ENCODE results near the gene SPIN4.

DNA sequence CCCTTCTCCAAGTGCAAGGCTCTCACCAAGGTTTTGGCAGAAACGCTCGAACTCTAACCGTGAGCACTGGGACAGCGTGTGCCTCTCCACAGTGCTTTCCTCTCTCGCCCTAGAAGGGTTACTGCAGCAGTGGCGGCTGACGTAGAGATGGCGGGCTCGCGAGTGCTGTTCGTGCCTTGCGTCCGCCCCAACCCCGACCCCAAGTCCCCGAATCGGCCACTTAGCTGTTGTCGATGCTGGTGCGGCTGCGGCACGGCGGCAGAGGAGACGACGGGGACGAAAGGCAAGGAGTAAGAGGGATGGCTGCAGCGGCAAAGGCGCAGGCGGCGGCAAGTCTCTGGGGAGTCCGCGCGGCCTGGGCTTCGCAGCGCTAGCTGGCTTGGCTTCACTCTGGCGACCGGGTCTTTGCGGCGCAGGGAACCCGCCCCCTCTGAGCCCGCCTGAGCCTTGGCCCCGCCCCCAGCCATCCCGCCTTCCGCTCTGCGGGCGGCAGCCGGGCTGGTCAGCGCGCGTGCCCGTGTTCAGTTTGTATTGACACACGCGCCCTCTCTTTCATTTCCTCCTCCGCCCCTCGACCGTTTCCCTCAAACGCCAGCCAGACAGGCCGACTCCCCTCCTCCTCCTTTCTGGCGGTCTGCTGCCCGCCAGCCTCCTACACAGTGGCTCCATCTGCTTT, at the start of gene SPIN4:
- TF ChIP-seq GATA2 (IDR thresholded peaks at IDR 0.05; ENCODE audit: low read depth, low read length) = no peak
- TF ChIP-seq GATA3 (IDR thresholded peaks at IDR 0.05; ENCODE audit: low read depth, low read length) = no peak

All from SH-SY5Y (cell line).